H7 (cell line): ENCODE results near the gene BBX. TPM values are rescaled to one million over a fixed set of nuclear protein-coding genes. Genes with fewer than 3 reads are reported as not detected.
A peak's percentile ranks its signal among the peaks of the same experiment; 100 is the strongest.
"Not testable (repeated sequence)": the region's sequence is repeated elsewhere in the genome, so short reads cannot be mapped to it uniquely, and the experiment has no call there.

Experiments
- DNase-seq: peaks from one replicate; pipeline ENCODE4 v3.0.0; 2012
- H3K27me3 ChIP-seq: 2 replicates; pipeline ENCODE4 v1.6.0; 2011; ENCODE audit warnings: mild to moderate bottlenecking, low read length; ENCODE audit not compliant: control insufficient read depth, insufficient read depth
- H3K36me3 ChIP-seq: replicated peaks from 2 replicates; pipeline ENCODE4 v1.5.1; 2011; ENCODE audit warnings: low read length; ENCODE audit not compliant: control insufficient read depth, insufficient read depth
- H3K4me3 ChIP-seq: 2 replicates; pipeline ENCODE4 v1.5.1; 2011; ENCODE audit warnings: low read depth, mild to moderate bottlenecking, control low read depth, low read length, moderate library complexity; ENCODE audit not compliant: insufficient read depth
- total RNA-seq: library from RNA; depleted of rRNA; stranded (reverse); fragments of >200 nt; shearing (Covaris generic); gene quantifications from 2 replicates; pipeline ENCODE4 v1.2.3, GENCODE V29; 2014

Gene BBX
- total RNA-seq, 1 experiment from 2014 or later = 22.2 TPM

DNA sequence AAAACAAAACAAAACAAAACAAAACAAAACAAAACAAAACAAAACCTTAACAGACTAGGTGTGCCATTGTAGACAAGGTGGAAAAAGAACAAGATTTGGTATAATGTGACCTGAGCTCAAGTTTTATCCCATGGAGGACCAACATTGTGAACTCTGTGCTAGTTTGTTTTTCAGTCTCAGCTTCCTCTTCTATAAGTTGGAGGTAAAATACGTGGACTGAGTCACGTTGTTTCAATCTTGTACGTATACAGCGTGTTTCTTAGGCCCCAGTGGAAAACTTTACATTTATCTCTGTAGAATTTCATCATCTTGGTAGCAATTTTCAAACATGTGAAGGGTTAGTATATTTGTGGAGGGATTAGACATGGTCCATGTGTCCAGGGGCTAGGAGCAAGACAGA, 306.4 kb downstream of the BBX start:
- no peaks in the 10 kb centered on the region; the same call in 1 of the 2 replicates for H3K27me3 ChIP-seq
- no peak overlapping the region for H3K4me3 ChIP-seq
- no peaks in the 10 kb centered on the region for H3K36me3 ChIP-seq
- DNase-seq = no peak

DNA sequence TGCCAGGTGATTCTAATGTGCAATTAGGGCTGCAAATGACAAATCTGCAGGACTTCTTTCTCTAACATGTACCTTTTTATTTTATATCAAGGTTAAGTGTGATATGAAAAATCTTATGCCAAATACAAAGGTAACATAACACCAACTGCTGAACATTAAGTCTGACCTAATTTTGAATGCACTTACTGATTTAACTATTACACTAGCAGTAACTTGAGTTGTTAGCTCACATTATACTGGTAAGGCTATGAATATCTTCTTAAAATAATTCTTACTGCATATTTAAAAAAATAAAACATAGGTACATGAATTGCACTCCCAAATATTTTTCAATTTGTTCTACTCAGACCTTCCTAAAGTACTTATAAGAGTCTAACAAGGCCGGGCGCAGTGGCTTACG, 308.8 kb downstream of the BBX start:
- no peaks in the 10 kb centered on the region for H3K27me3 ChIP-seq
- DNase-seq = no peak

DNA sequence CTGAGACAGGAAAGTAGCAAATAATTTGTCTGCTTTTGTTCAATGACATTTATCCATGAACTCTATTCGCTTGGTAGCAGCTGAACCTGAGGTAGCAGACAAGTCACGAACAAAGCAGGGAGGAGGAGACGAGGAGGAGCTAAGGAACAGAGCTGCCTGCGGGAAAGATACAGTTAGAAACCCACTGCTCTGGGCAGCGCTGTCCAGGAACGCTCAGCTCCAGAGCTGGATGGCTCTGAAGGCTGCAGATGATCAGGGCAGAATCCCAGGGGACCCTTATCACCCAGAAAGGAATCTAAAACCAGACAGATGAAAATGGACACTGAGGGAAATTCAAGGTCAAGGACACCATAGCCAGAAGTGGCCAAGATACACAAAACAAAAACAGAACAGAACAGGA, 310.3 kb downstream of the BBX start:
- no peak overlapping the region for H3K4me3 ChIP-seq
- peak; percentile 32 for DNase-seq
- no peaks in the 10 kb centered on the region for H3K27me3 ChIP-seq
- H3K36me3 ChIP-seq = no peaks in the 10 kb centered on the region

More for the DNA sequence above, 308.8 kb downstream of the BBX start:
- Histone ChIP-seq H3K4me3 (no peak overlapping the region), H3K36me3 (no peaks in the 10 kb centered on the region)

DNA sequence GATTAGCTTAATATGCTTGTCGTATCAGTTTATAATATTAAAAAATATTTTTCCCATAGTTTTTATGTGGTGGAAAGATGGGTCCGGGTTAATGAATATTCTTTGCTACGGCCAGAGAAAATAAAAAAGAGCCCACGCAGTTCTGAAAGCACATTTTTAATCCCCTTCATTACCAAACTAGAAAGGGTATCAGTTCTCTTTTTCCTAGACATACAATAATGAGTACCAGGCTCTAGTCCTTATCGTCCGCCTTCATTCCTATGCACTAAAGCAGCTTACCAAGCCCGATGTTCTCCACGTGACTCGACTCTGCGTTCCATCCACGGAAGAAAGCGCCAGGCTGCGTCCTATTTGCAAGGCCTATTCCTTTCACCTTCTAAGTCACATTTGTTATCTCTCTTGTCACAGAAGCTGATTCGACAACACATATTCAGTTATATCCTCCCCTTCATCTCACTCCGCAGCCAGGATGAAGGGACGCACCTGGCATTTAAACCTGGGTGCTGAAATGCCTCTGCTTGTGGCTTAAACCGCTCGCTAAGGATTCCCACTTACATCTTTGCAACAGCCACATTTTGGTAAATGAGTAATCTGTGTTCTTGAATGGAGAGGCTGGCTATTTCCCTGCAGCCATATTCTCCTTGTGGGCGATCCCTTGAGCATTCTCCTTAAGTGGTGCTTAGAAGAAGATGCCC, 311.1 kb downstream of the BBX start:
- Histone ChIP-seq H3K36me3 (no peaks in the 10 kb centered on the region), H3K4me3 (no peak overlapping the region), H3K27me3 (no peaks in the 10 kb centered on the region)
- no peak for DNase-seq

DNA sequence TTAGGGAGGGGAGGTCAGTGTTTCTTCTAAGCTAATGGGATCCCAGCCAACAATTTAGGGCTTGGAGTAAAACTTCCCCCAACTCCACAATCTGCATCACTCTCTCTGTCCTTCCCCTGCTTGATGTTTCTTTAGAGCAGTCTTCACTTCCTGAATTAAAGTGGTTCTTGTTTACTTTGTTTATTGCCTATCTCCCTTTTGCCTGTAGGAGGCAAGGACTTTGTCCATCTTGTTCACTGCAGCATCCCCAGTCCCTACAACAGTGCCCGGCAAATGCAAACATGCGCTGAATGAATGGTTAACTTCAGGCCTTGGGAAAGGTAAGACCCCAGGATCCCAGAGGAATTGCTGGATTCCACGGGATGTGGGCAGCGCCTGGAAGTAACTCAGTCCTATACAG, 312.2 kb downstream of the BBX start:
- H3K27me3 ChIP-seq, H3K4me3 ChIP-seq, H3K36me3 ChIP-seq, DNase-seq: not testable (repeated sequence)

DNA sequence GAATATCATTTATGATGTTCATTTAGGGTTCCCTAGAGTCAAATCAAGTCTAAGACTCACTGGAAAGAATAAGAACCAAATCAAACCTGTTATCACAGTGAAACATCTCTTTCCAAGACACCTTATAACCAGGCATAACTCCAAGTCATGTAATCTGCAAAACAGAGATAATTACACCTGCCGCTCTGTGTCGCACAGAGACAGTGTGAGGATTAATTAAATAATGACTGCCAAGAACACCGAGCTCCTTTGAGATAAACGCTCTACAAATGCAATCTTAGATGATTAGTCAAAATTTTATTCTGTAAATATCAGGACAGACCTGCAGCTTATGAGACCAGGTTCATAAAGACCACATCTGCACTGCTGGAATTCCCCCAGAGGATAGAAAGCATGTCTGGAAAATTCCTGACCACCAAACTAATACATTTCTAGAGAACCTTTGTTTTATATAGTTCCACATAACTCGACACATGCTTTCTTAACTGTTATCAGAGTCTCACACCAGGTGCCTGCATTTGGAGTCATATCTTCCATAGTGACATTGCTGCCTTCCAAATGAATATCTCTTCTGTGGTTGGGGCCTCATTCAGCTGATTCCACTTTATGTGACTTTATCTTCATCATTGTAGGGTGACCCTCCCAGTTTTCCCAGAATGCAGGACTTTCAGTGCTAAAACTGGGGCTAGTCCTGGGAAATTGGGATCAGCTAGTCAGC, 315.3 kb downstream of the BBX start:
- DNase-seq = no peak
- Histone ChIP-seq H3K36me3 (no peaks in the 10 kb centered on the region), H3K27me3 (no peaks in the 10 kb centered on the region), H3K4me3 (no peak overlapping the region)

DNA sequence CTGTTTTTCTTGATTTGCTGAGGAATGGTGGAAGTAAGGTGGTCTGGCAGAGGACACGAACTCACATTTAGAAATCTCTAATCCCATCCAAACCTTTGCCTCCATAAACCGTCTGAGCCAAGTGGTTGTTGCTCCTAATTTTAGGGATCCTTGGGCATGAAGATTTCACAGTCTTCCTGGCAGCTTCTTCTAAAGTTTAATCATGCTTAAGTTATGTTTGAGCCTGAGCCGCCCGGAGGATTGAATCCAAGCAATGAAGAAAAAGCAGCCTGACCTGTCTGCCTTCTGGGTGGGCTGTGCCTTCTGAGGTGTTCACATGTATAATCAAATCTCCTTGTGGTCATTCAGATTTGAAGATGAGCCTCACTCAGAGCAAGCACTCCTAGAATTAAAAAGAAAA, 319.1 kb downstream of the BBX start:
- Histone ChIP-seq H3K4me3 (no peak overlapping the region), H3K36me3 (no peaks in the 10 kb centered on the region), H3K27me3 (no peaks in the 10 kb centered on the region)
- DNase-seq = no peak

DNA sequence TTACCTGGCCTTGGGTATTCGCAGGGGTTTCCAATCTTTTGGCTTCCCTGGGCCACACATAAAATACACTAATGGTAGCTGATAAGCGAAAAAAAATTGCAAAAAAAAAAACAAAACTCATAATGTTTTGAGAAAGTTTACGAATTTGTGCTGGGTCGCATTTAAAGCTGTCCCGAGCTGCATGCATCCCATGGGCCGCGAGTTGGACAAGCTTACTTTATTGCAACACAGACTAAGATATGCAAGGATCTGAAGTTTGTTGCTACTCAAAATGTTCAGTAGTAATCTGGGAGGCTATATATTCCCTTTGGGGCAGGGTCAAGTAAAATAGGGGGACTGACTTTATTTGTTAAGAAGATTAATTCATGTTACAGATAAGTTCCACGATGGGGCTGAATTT, 320.2 kb downstream of the BBX start:
- Histone ChIP-seq H3K4me3 (no peak overlapping the region), H3K27me3 (no peaks in the 10 kb centered on the region), H3K36me3 (no peaks in the 10 kb centered on the region)
- DNase-seq = no peak

DNA sequence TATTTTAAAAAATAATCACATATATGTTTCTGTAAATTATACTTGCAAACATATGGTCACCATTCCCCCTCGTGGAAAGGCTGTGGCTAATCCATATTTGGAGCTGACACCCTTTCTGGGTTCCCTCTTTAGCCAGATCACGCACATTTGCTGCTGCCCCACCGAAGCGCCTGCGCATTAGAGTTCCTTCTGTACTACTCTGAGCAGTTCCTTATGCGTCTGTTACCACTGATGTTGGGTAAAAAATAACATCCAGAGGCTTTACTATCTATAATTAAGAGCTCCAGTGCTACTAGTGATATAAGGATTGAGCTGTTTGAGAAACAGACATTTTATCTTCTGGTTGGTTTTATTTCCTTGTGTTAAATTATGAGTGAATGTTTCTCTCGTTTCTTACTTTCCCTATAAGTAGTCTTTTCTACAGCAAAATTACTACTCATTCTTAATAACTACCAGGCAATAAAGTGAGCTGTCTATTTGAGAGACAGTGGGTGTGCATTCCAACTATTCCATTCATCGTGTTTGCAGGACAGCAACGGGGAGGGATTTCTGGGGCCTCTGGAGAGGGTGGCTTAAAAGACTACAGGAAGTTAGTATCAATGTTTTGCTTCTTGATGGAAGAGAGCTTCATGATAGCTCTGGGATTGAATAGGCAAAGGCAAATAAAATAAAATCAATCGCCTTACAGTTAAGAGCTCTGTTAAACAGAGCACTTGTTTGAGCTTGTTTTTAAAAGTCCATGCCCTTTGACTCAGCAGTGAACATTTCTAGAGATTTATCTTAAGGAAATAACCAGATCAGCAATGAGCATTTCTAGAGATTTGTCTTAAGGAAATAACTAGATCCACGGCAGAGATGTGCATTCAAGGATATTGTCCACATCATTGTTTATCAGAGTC, 322.9 kb downstream of the BBX start:
- H3K36me3 ChIP-seq = no peaks in the 10 kb centered on the region
- H3K4me3 ChIP-seq = no peak overlapping the region
- no peak for DNase-seq
- no peaks in the 10 kb centered on the region for H3K27me3 ChIP-seq

DNA sequence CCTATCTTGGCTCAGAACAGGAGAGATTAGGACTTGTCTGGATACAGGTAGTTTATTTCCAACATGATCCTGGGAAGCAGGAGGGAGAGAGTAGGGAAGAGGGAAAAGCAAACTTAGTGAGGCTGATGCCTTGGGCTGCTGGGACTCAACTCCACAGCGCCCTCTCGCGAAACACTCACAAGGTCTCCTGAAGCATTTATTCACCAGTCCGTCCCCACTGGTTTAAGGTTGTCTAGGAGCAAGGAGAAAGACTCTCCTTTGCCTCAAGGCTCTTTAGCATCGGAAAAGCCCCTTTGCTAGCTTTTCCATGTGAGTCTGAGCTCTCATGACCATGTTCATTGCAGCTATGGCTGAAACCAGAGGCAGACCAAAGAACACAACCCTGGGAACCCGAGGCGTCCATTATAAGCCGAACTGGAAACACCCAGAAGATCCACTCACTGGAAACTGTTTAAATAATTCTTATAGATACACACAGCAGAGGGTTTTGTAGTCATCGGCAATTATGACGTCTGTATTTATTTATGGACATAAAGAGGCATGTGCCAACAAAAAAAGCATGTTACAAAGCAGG, 323.6 kb downstream of the BBX start:
- DNase-seq = peak; percentile 78
- no peaks in the 10 kb centered on the region for H3K27me3 ChIP-seq
- H3K36me3 ChIP-seq = no peaks in the 10 kb centered on the region
- H3K4me3 ChIP-seq = no peak overlapping the region

DNA sequence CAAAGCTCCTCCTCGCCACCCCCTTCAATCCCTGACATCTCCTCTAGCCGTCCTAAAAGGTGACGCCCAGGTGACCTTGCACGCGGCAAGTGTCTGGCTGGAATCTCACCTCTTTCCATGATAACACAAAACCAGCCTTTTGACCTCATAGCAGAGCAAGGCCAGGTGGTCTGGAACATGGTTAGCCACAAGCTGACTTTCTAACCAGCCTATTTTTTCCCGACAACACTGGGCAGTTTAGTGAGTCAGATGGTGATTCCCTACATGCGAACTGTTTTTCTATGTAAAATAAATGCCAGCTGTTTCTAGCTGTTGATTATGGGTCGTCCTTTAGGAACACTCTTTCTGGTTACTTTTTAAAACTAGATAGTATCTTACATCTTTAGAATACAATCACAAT, 325.0 kb downstream of the BBX start:
- Histone ChIP-seq H3K36me3 (no peaks in the 10 kb centered on the region), H3K4me3 (no peak overlapping the region), H3K27me3 (no peaks in the 10 kb centered on the region)
- DNase-seq = no peak

DNA sequence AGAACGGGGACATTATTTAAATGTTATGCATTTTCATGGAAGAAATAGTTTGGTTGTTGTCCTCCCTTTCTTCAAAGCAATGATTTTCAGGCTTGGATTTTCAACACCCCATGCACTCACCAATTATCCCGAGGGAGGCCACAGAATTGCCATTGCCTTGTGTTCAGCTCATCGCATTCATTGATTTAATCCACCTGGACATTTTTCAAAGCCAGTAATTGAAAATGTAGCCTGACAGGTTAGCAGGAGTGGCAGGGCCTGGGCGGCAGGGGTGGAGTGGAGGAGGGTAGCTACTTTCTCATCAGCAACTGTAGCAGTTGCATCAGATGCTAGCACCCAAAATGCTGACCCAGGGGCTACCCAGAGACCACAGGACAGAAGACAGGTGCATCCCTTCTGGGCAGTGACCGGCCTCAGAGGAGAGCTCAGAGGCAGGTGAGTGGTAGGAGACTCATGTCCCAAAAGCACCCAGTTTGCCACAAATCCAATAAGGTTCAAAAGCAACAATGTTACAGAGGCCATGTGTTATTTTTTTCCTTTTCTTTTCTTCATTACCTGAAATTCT, 325.7 kb downstream of the BBX start:
- H3K36me3 ChIP-seq = no peaks in the 10 kb centered on the region
- no peak for DNase-seq
- no peaks in the 10 kb centered on the region for H3K27me3 ChIP-seq
- no peak overlapping the region for H3K4me3 ChIP-seq

DNA sequence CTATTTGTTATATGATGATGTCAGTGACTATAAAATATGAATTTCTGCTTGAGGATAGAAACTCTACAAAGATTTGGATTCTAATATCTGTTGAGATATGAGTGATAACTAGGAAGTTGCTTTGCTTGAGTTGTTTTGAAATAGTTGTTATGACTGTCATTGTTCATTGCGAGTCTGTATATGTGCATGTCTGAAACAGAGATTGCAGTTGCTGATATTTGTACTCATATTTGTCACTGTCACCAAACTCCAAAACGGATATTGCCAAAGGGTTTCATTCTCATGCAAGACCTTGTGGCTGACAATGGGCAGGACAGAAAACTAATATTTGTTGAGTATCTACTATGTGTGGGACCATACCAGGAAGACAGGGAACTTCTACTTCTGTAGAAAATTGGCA, 327.9 kb downstream of the BBX start:
- no peaks in the 10 kb centered on the region for H3K27me3 ChIP-seq
- no peak for DNase-seq
- no peaks in the 10 kb centered on the region for H3K36me3 ChIP-seq
- H3K4me3 ChIP-seq = no peak overlapping the region

DNA sequence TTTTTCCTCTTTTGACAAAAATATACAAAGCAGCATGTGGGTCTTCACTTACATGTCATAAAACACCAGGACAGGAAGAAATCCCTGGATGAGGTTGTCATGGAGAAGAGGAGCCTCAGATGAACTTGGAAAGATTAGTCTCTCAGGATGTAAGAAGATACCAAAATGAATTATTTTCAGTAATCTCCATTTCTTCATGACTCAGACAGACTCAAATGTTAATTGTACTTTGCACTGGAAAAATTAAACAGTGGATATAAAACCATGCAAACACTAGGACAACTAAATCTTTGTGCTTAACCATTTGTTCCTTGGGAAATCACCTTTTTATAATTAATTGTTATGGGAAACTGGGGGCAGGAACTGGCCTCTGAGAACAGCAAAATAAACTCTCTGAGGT, 331.1 kb downstream of the BBX start:
- no peaks in the 10 kb centered on the region for H3K27me3 ChIP-seq
- no peaks in the 10 kb centered on the region for H3K36me3 ChIP-seq
- DNase-seq = no peak
- H3K4me3 ChIP-seq = no peak overlapping the region
